Measurements from ENCODE around the gene CASKIN2.

- TF ChIP-seq CTCF (IDR thresholded peaks at IDR 0.05) (no peak), POLR2A (IDR thresholded peaks at IDR 0.05) (no peak)
These were observed 42.1 kb downstream of the CASKIN2 start for GRCh38 chr17:75473246-75473645.

All from heart left ventricle (tissue), 13 donors.